ENCODE measurements around the gene ARHGEF39. TPM values are rescaled to one million over a fixed set of nuclear protein-coding genes. Genes with fewer than 3 reads are reported as not detected.
"Not testable (repeated sequence)": the region's sequence is repeated elsewhere in the genome, so short reads cannot be mapped to it uniquely, and the experiment has no call there.

The ARHGEF39 gene
- total RNA-seq, 1 donor from 2014 or later, result not detected

DNA sequence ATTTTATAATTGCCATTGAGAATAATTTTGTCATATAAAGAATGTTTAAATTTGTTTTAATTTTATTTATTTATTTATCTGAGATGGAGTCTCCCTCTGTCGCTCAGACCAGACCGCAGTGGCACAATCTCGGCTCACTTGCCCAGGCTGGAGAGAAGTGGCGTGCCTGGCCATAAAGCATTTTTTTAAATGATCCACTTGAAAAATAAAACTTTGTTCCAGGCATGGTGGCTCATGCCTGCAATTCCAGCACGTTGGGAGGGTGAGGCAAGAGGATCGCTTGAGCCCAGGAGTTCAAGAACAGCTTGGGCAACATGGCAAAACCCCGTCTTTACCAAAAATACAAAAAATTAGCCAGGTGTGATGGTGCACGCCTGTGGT is 12.2 kb downstream of the ARHGEF39 start:
- DNase-seq (ENCODE audit: low read depth), result no peak

GRCh38 chr9:35651956-35652828 is 12.8 kb downstream of the ARHGEF39 start:
- DNase-seq (ENCODE audit: low read depth), result no peak

- no peak for DNase-seq (ENCODE audit: low read depth)
Measured at GRCh38 chr9:35650341-35651158, 14.4 kb downstream of the ARHGEF39 start, which contains the start of gene SIT1. SIT1 (minus strand) TSS chr9:35650931; CDS start chr9:35650853, 78 bp downstream.

DNA sequence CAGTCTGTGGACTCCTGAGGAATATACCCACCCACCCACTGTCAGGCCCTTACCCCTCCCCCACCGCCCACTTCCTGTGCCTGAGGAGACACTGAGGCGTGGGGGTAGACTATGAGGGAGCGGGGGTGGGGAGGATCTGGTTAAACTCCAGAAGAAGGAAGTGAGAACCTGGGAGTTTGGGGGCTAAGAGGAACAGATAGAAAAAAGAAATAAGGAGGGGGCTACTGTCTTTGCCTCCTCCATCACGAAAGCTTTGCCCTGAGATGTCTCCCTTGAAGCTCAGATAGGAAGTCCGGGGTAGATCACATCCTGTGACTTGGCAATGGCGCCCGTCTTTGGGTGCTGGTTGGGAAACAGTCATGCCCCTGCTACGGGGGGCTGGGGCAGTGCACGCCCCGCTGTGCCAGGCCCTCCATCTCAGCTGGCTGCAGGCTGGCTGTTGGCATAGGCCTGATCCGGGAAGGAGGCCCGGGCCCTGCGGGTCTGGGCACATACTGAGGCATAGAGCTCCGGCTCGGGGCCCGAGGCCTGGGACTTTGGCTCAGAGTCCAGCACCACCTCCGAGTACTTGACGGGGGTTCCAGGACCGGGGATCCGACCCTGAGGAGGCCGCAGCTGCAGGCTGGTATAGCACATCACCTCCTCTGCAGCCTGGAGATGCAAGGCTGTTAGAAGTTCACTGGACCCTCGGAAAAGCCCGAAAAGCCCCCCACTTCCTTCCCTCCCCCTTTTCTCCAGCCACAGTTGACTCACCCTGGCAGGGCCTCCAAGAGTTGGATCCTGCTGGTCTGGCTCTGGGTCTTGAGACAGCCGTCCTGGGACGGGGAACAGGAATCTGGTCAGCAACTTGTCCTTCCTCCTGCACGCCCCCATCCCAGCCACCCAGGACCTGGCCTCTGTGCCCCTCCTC is 15.3 kb downstream of the ARHGEF39 start:
- no peak for DNase-seq (ENCODE audit: low read depth)

DNA sequence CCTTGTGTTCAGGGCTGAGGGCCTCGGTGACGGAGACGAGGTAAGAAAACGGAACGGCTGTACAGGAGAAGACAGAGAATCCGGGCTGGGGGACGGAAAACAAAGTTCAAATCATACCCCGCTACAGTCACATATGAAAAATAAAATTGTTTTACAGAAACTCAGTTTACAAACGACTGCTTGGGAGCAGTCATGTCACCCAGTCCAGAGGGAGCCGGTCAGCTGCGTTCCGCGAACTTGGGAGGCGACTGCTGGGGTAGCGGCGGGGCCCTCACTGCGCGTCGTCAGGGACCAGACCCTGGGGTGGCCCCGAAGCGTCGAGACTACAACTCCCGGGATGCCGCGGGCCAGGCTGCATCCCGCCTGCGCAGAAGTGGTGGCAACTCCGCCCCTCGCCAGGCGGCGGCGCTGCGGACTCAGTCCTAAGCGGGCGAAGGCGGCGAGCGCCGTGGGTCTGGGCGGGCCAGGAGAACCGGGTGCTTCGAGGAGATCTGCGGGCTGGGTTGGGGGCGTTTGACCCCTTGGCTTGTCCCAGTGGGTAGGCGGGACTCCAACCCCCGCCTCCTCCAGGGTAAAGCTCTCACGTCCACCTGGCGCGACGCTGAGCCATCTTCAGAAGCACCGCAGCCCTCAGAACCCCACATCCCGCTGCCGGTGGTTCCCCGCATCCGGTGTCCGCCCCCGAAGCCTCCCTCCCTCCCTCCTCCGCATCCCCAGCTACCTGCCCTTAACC is 18.3 kb downstream of the ARHGEF39 start:
- DNase-seq (ENCODE audit: low read depth), result peak; percentile 91

DNA sequence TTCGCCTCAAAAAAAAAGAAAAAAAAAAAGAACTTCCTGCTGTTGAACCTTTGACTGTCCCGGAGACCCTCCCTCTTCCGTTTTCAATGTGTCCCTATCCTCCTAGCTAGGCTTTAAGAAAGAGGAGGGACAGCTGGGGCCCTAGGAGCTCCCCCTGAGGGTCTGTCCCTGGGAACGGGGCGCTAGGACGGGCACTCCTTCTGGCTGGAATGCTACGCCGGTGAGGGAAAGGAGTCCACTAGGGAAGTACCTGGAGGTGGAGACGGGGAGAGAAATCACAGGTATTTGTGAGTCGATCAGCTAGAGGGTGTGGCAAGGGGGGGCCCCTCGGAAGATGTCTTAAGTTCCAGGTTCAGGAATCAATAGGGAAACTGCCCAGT is 18.9 kb downstream of the ARHGEF39 start:
- DNase-seq (ENCODE audit: low read depth), result no peak

DNA sequence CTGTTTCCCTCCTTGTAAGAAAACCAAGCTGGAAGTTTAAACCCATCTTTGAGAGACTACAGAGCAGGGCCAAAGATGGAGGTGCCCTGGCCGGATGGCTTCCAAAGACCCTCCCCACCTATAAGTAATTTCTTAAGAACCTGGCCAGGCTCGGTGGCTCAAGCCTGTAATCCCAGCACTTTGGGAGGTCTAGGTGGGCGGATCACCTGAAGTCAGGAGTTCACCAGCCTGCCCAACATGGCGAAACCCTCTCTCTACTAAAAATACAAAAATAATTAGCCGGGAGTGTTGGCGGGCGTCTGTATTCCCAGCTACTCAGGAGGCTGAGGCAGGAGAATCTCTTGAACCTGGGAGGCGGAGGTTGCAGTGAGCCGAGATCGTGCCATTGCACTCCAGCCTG is 19.3 kb downstream of the ARHGEF39 start:
- DNase-seq (ENCODE audit: low read depth), result not testable (repeated sequence)

GRCh38 chr9:35643046-35643445 is 21.9 kb downstream of the ARHGEF39 start:
- DNase-seq (ENCODE audit: low read depth), result peak; percentile 50

DNA sequence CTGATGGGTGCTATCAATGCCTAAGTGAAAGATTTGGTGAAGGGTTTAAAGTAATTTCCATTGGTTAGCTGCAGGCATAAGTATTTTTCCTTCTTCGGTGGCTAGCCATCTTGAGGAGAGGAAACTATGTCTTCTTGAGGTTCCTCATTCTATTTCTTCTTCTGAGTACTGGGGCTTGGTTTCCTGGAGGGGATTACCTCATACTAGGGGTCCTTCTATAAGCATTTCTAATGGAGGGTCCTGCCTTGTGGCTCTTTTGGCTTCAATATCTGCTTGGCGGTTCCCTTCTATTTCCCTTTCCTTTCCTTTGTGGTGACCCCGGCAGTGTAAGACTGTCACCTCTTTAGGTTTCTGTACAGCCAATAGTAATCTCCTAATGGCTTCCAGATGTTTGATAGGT is 23.5 kb downstream of the ARHGEF39 start:
- DNase-seq (ENCODE audit: low read depth), result not testable (repeated sequence)

DNA sequence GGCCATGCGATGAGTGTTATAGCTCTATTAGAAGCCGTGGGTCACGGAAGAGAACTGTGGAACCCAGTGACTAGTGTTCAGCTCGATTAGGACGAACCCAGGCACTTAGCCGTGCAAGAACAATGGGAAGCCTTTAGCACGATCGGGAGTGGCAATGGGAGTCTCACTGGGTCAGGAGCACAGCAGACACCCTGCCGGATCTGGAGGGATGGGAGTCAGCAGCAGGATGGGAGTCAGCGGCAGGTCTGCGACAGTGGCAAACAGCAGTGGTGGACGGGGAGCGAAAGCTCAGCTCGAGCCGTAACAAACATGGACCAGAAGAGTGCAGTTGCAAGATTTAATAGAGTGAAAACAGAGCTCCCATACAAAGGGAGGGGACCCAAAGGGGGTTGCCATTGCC is 24.6 kb downstream of the ARHGEF39 start:
- not testable (repeated sequence) for DNase-seq (ENCODE audit: low read depth)

- DNase-seq (ENCODE audit: low read depth), result no peak
Measured at GRCh38 chr9:35639631-35640030, 25.4 kb downstream of the ARHGEF39 start.

DNA sequence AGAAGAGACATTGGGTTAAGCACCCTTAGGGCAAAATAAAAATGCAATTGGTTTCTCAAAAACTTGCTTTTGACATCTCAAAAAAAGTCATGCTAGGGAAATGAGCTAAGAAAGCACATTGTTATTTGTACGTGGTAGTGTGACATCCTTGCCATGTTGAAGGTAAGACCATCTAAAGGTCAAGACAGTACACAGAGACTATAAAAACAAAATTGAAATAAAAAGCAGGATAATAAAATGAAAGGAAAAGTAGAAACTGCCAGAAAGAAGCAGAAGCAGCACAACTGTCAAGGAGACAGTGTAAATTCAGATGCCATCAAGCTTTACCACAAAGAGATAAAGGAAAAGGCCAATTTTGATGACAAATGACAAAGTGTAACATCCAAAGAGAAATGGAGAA is 25.8 kb downstream of the ARHGEF39 start:
- not testable (repeated sequence) for DNase-seq (ENCODE audit: low read depth)

DNA sequence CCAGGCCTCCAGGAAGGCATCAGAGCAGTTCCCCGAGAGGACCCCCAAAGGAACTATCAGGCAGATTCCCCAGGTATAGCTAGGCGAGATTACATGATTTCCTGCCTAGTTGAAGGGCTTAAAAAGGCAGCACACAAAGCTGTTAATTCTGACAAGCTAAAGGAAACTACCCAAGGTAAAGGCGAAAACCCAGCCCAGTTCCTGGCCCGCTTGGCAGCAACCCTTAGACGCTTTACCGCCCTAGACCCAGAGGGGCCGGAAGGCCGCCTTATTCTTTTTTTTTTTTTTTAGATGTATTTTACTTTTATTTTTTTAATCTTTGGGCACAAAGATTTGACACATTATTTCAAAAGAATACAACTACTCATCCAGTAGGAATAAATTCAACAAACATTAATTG is 26.2 kb downstream of the ARHGEF39 start:
- not testable (repeated sequence) for DNase-seq (ENCODE audit: low read depth)

DNA sequence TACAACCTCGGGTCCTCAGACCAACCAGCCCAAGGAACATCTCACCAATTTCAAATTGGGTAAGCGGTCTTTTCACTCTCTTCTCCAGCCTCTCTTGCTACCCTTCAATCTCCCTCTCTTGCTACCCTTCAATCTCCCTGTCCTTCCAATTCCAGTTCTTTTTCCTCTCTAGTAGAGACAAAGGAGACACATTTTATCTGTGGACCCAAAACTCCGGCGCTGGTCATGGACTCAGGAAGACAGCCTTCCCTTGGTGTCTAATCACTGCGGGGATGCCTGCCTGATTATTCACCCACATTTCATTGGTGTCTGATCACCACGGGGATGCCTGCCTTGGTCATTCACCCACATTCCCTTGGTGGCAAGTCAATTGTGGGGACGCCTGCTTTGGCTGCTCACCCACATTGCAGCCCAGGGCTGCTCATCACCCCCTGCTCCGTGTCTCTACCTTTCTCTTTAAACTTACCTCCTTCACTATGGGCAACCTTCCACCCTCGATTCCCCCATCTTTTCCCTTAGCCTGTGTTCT is 27.5 kb downstream of the ARHGEF39 start:
- not testable (repeated sequence) for DNase-seq (ENCODE audit: low read depth)

DNA sequence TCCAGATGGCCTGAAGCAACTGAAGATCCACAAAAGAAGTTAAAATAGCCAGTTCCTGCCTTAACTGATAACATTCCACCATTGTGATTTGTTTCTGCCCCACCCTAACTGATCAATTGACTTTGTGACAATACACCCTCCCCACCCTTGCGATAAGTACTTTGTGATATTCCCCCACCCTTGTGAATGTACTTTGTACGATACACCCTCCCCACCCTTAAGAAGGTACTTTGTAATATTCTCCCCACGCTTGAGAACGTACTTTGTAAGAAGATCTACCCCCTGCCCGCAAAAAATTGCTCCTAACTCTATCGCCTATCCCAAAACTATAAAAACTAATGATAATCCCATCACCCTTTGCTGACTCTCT is 28.1 kb downstream of the ARHGEF39 start:
- DNase-seq (ENCODE audit: low read depth), result not testable (repeated sequence)

DNA sequence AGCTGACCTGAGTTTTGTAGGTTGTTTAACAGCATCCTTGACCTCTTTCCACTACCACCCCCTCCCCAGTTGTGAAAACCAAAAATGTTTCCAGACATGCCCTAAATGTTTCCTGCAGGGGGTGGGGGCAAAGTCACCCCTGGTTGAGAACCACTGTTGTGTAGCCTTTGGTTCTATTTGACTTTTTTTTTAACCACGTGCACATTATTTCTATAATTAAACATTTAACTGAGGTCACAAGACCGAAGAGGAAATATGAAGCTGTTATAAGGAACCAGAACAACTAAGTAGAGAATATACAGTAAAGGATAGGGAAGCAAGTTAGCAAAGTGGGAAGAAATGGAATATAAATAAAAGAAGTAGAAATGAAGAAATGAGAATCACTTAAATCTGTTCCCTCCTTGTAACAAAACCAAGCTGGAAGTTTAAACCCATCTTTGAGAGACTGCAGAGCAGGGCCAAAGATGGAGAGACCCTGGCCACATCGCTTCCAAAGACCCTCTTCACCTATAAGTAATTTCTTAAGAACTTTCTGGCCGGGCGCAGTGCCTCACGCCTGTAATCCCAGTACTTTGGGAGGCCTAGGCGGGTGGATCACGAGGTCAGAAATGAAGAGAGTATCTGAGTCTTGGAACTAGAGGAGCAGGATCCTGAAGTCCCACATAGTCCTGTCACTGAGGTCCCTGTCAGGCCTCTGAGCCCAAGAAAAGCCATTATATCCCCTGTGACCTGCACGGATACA is 28.7 kb downstream of the ARHGEF39 start:
- no peak for DNase-seq (ENCODE audit: low read depth)

DNA sequence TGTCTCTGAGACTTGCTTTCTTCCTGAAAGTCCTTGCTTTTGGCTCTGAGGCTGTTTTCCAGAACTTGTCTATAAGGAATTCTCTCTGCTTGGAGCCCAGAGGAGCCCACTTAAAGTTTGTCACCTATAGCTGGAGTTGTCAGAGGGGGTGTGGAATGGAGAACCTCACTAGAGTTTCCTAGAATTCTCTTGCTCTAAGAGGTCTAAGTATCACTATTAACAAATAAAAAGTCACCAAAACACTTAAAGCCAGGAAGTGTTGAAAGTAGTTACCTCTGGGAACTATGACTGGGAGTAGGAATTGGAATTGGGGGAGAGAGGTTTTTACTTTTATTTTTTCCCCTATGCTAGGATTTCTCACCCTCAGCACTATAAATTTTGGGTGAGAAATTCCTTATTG is 29.3 kb downstream of the ARHGEF39 start:
- DNase-seq (ENCODE audit: low read depth), result no peak

GRCh38 chr9:35629597-35629996 is 35.4 kb downstream of the ARHGEF39 start:
- DNase-seq (ENCODE audit: low read depth), result no peak

GRCh38 chr9:35628389-35628991 is 36.5 kb downstream of the ARHGEF39 start:
- DNase-seq (ENCODE audit: low read depth), result no peak
